ENCODE measurements around the gene IL4R.

Gene IL4R

DNA sequence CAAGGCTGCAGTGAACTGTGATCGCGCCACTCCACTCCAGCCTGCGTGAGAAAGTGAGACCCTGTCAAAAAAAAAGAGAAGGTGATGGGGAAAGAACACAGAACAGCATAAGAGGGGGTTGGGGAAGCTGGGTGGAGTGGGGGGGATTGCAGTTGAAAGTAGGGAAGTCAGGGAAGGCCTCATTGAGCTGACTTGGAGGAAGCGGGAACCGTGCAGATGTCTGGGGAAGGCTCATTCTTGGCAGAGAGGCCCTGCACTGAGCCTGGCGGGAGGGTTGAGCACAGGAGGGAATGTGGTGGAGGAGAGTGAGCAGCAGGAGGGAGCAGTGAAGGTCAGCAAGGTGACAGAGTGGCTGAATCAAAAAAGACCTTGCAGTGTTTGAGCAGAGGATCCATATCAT, 26.9 kb downstream of the IL4R start:
- no peak for DNase-seq (ENCODE audit: low read depth)
- TF ChIP-seq POLR2A (IDR thresholded peaks at IDR 0.05; ENCODE audit: extremely low read depth, insufficient read length) (no peak), MYC (IDR thresholded peaks at IDR 0.05; ENCODE audit: low read depth, low read length) (no peak)
- TF ChIP-seq, protein P1, sequence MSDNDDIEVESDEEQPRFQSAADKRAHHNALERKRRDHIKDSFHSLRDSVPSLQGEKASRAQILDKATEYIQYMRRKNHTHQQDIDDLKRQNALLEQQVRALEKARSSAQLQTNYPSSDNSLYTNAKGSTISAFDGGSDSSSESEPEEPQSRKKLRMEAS (IDR thresholded peaks at IDR 0.05; ENCODE audit: low read depth, low read length), result no peak
- TF ChIP-seq, protein P2, sequence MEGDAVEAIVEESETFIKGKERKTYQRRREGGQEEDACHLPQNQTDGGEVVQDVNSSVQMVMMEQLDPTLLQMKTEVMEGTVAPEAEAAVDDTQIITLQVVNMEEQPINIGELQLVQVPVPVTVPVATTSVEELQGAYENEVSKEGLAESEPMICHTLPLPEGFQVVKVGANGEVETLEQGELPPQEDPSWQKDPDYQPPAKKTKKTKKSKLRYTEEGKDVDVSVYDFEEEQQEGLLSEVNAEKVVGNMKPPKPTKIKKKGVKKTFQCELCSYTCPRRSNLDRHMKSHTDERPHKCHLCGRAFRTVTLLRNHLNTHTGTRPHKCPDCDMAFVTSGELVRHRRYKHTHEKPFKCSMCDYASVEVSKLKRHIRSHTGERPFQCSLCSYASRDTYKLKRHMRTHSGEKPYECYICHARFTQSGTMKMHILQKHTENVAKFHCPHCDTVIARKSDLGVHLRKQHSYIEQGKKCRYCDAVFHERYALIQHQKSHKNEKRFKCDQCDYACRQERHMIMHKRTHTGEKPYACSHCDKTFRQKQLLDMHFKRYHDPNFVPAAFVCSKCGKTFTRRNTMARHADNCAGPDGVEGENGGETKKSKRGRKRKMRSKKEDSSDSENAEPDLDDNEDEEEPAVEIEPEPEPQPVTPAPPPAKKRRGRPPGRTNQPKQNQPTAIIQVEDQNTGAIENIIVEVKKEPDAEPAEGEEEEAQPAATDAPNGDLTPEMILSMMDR (IDR thresholded peaks at IDR 0.05; ENCODE audit: low read depth, low read length), result no peak
- no peak overlapping the region for H3K4me3 ChIP-seq (ENCODE audit: low read depth, low read length)

- TF ChIP-seq, protein P1 (IDR thresholded peaks at IDR 0.05; ENCODE audit: low read depth, low read length), result no peak
- TF ChIP-seq, protein P2 (IDR thresholded peaks at IDR 0.05; ENCODE audit: low read depth, low read length), result no peak
- TF ChIP-seq MYC (IDR thresholded peaks at IDR 0.05; ENCODE audit: low read depth, low read length), result no peak
- DNase-seq (ENCODE audit: low read depth), result no peak
- H3K4me3 ChIP-seq (ENCODE audit: low read depth, low read length), result no peak overlapping the region
Observed at GRCh38 chr16:27341549-27341948, 27.8 kb downstream of the IL4R start.

DNA sequence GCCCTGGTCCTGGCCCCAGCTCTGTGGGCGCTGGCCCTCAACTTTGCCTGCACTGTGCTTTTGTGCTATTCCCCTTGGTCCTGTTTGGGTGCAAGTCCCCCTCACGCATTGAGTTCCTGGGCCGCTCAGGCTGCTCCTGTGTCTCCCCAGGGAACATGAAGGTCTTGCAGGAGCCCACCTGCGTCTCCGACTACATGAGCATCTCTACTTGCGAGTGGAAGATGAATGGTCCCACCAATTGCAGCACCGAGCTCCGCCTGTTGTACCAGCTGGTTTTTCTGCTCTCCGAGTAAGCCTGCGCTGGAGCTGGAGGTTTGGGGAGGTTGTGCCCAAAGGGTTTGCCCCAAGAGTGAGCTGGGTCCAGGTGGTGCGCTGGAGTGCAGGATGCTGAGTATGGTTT, 28.2 kb downstream of the IL4R start:
- H3K4me3 ChIP-seq (ENCODE audit: low read depth, low read length), result no peak overlapping the region
- DNase-seq (ENCODE audit: low read depth), result no peak
- TF ChIP-seq POLR2A (IDR thresholded peaks at IDR 0.05; ENCODE audit: extremely low read depth, insufficient read length) (no peak), MYC (IDR thresholded peaks at IDR 0.05; ENCODE audit: low read depth, low read length) (no peak)
- TF ChIP-seq, protein P2 (IDR thresholded peaks at IDR 0.05; ENCODE audit: low read depth, low read length), result no peak
- TF ChIP-seq, protein P1 (IDR thresholded peaks at IDR 0.05; ENCODE audit: low read depth, low read length), result no peak

DNA sequence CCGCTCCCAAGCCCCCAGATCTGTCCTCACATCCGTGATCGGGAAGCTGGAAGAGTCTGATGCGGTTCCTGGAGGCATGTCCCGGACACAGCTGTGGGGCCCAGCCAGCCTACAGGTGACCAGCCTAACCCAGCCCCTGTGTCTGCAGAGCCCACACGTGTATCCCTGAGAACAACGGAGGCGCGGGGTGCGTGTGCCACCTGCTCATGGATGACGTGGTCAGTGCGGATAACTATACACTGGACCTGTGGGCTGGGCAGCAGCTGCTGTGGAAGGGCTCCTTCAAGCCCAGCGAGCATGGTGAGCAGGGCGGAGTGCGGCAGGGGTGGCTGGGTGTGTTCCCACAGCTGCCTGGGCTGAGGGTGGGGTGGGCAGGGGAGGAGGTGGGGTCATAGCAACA, 30.9 kb downstream of the IL4R start:
- TF ChIP-seq, protein P1 (IDR thresholded peaks at IDR 0.05; ENCODE audit: low read depth, low read length), result no peak
- no peak for TF ChIP-seq POLR2A (IDR thresholded peaks at IDR 0.05; ENCODE audit: extremely low read depth, insufficient read length)
- no peak overlapping the region for H3K4me3 ChIP-seq (ENCODE audit: low read depth, low read length)
- DNase-seq (ENCODE audit: low read depth), result no peak

GRCh38 chr16:27345201-27345600, 31.4 kb downstream of the IL4R start:
- no peak overlapping the region for H3K4me3 ChIP-seq (ENCODE audit: low read depth, low read length)
- DNase-seq (ENCODE audit: low read depth), result no peak
- TF ChIP-seq, protein P1 (IDR thresholded peaks at IDR 0.05; ENCODE audit: low read depth, low read length), result no peak
- TF ChIP-seq POLR2A (IDR thresholded peaks at IDR 0.05; ENCODE audit: extremely low read depth, insufficient read length), result no peak
- TF ChIP-seq, protein P2 (IDR thresholded peaks at IDR 0.05; ENCODE audit: low read depth, low read length), result no peak
- no peak for TF ChIP-seq MYC (IDR thresholded peaks at IDR 0.05; ENCODE audit: low read depth, low read length)

GRCh38 chr16:27346819-27347218, 33.0 kb downstream of the IL4R start:
- DNase-seq (ENCODE audit: low read depth), result peak; percentile 59
- TF ChIP-seq, protein P2 (IDR thresholded peaks at IDR 0.05; ENCODE audit: low read depth, low read length), result no peak
- no peak for TF ChIP-seq MYC (IDR thresholded peaks at IDR 0.05; ENCODE audit: low read depth, low read length)
- TF ChIP-seq, protein P1 (IDR thresholded peaks at IDR 0.05; ENCODE audit: low read depth, low read length), result no peak
- no peak for TF ChIP-seq POLR2A (IDR thresholded peaks at IDR 0.05; ENCODE audit: extremely low read depth, insufficient read length)
- no peak overlapping the region for H3K4me3 ChIP-seq (ENCODE audit: low read depth, low read length)
